Activated CD4-positive, alpha-beta T cell treated with anti-CD3 and anti-CD28 coated beads for 1 hour (primary cell): ENCODE results near the gene NLGN1.

Experiments used
- DNase-seq: peaks from one replicate; pipeline ENCODE4 v3.0.0-alpha.2; 2020

The NLGN1 gene

GRCh38 chr3:174317005-174317404, 919.5 kb downstream of the NLGN1 start:
- no peak for DNase-seq

GRCh38 chr3:174318181-174318580, 920.6 kb downstream of the NLGN1 start:
- DNase-seq = no peak

GRCh38 chr3:174321548-174321947, 924.0 kb downstream of the NLGN1 start:
- DNase-seq = no peak

- no peak for DNase-seq
Observed at GRCh38 chr3:174322789-174323188, 925.2 kb downstream of the NLGN1 start.

GRCh38 chr3:174325171-174325570, 927.6 kb downstream of the NLGN1 start:
- no peak for DNase-seq

- no peak for DNase-seq
Observed at GRCh38 chr3:174325834-174326700, 928.5 kb downstream of the NLGN1 start.

GRCh38 chr3:174329321-174329720, 931.8 kb downstream of the NLGN1 start:
- no peak for DNase-seq

GRCh38 chr3:174330303-174330702, 932.8 kb downstream of the NLGN1 start:
- DNase-seq = no peak

GRCh38 chr3:174331095-174331800, 933.7 kb downstream of the NLGN1 start:
- no peak for DNase-seq

GRCh38 chr3:174332391-174332790, 934.8 kb downstream of the NLGN1 start:
- DNase-seq = no peak

GRCh38 chr3:174333640-174334039, 936.1 kb downstream of the NLGN1 start:
- no peak for DNase-seq

- no peak for DNase-seq
Observed at GRCh38 chr3:174334111-174334510, 936.6 kb downstream of the NLGN1 start.

GRCh38 chr3:174335324-174335723, 937.8 kb downstream of the NLGN1 start:
- DNase-seq = no peak

- DNase-seq = no peak
Observed at GRCh38 chr3:174335910-174336309, 938.4 kb downstream of the NLGN1 start.
